Epidermal melanocyte (primary cell): Measurements from ENCODE around the gene CD164.
"Not testable (repeated sequence)": the region's sequence is repeated elsewhere in the genome, so short reads cannot be mapped to it uniquely, and the experiment has no call there.

Experiments used
- DNase-seq: peaks from one replicate; pipeline ENCODE4 v3.0.0; 2011; ENCODE audit warnings: low spot score; ENCODE audit not compliant: insufficient read length

Gene CD164

DNA sequence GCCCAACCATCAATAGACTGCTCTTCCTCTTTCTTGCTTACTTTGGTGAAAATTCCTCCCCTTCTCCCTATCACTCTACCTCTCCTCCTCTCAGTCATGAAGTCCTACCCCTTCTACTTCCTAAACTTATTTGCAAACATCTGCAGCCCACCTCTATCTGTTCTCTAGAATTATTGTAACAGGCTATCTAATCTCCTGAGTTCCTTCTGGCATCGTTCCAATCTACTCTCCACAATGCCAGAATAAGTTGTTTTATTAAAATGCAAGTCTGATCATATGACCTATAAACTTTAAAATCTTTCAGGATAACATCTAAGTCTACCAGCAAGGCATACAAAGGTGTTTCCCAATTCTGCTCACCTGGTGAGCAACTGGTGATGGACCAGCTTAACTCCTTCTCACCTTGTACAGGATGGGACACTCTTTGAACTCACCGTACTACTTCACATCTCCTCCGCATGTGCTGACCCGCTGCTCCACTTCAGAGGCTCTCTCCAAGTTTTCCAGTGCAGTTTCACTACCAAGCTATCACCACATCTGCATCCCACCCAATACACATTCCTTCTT, 7.9 kb downstream of the CD164 start:
- no peak for DNase-seq

DNA sequence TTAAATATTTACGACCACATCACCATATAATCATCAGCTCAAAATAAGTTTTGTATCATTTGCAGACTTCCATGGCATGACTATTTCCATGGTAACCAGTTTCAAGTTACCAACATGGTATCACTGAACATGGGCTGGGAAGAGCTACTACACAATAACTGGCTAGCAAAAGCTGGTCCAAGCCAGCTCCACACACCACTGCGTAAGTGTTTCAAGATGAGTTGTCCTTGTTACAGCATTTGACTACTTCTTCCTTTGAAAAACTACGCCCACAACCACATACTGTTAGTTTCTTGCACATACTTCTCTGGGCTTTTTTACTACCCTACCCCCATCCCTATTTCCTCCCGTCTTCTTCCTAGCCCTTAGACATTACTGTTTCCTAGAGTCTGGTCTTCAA, 8.5 kb downstream of the CD164 start:
- DNase-seq = no peak

DNA sequence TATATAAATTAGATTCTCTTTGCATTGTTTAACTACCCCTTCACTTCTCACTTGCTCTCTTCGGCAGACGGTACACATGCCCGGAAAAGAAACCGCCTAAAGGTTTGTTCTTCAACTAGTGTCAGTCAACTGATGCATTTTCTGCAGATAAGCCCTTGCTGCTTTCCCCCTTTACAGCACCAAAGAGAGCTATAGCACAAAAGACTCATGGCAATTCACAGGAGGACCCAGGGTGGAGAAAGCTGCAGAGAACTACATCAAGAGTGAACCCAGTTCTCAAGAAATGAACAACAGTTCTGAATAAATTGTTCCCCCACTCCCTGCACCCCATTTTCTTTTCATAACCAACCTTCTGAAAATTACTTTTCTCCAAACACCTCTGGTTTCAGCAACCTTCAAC, 8.9 kb downstream of the CD164 start:
- no peak for DNase-seq

DNA sequence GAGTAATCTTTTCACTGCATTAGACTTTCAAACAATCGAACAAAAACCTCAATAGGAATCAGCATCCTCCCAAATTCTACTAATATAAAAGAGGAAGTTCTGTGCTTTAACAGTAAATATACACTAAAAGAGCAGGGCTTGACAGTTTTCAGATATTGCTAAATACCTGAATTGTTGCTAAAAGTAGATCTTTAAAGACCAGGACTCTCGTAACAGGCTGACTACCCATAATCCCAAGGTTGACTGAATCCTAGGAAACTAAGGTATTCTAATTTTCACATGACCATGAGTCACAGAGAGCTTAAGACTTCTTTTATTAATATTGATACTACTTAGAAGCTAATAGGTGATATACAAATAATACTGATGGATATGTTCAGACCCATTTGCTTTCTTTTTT, 10.1 kb downstream of the CD164 start:
- no peak for DNase-seq

DNA sequence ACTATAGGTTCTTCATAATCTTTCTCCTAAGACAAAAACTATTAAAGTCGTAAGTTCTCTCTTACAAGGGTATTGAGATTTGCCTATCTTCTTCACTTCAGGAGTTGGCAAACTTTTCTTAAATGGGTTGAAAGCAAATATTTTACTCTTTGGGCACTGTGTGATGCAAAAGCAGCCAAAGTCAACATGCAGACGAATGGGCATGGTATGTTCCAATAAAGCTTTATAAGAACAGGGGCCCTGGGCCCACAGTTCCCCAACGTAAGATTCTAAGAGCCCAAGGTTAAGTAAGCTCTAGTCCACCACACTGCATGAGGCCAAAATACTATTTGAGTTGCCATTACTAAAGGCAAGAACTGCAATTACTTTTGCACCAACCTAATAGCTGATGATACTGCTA, 11.5 kb downstream of the CD164 start:
- DNase-seq = no peak

DNA sequence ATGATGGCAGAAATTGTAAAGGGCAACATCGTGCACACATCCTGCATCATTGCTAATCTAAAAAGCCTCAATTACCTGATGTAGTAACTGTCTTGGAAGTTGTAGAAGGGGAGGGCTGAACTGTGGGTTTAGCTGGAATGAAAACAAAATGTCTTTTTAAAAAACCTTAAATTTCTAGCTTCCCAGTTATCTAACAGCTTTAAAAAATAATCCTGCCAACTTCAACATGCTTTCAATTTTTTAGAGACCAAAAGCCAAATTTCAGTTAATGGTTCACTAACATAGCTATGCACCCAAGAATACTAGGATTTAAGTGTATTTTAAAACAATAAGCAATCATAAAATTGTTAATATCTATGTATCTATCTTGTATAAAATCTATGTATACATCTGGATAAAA, 11.9 kb downstream of the CD164 start:
- no peak for DNase-seq

DNA sequence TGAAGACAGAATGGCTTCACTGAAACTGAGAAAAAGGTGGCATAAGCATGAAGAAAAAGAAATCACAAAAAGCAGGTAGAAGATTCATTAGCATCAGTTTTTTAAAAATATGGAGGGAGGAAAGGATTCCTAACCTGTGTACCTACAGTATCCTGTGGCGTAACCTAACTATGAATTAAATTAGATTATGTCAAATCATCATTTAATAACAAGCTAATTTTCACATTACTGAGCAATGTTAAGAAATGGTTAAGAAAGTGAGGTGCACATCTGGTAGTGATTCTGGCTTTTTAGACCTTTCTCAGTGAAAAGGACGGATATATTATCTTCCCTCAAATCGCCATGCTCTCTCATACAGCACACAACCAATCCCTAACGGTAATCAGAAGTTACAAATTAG, 12.5 kb downstream of the CD164 start:
- DNase-seq = no peak

DNA sequence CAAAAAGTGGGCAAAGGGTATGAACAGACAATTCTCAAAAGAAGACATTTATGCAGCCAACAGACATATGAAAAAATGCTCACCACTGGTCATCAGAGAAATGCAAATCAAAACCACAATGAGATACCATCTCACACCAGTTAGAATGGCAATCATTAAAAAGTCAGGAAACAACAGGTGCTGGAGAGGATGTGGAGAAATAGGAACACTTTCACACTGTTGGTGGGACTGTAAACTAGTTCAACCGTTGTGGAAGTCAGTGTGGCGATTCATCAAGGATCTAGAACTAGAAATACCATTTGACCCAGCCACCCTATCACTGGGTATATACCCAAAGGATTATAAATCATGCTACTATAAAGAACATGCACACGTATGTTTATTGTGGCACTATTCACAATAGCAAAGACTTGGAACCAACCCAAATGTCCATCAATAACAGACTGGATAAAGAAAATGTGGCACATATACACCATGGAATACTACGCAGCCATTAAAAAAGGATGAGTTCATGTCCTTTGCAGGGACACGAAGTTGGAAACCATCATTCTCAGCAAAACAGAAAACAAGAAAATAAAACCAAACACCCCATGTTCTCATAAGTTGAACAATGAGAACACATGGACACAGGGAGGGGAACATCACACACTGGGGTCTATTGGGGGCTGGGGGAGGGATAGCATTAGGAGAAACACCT, 17.7 kb downstream of the CD164 start:
- DNase-seq = not testable (repeated sequence)

DNA sequence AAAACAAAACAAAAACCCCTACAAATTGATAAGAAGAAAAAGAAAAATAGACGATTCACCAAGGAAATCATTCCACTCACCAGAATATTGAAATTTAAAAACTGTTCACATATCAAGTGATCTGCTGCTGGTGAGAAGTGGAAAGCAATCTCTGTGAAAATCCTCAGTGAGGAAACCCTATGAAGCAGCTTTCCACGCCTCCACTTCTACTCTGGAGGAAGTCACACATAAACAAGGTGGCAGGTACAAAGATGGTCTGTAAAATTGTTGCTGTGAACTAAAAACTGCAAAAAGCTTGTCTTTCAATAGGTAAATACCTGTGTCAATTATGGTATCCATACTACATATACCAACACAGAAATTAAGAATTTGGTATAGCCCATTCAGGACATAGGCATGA, 18.5 kb downstream of the CD164 start:
- DNase-seq = no peak

DNA sequence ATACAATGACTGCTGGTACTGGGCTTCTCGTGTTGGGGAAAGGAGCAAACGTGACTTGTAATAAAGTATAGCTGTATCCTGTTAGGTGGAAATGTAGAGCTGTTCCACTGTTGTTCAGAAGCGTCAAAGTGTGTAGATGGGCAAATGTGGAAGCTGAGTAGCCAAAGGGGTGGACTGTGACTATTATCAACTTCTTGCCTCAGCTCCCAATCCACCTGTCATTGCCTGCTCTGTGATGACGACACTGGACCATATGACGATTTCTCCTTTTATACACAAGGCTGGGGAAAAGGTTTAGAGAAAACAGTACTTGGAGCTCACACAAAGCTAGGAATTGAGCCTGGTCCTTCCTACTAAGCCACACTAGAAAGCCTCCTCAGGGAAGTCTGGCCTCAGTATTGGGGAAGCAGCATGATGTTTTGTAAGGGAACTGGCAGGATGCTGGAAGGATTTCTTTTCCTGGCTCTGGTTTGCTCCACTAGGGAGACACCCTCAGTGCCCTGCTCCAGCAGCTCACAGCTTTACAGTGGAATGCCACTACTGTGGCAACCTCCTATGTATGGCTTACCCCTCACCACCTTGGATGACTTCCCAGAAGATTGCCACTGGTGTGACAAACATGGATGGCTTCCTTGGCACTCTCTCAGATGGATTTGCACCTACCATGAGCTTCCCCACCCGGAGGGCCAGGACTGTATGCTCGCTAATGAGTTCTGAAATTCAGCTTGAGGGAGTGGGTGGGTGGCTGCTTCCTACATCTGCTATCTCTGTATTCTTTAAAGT, 20.0 kb downstream of the CD164 start:
- DNase-seq = no peak

DNA sequence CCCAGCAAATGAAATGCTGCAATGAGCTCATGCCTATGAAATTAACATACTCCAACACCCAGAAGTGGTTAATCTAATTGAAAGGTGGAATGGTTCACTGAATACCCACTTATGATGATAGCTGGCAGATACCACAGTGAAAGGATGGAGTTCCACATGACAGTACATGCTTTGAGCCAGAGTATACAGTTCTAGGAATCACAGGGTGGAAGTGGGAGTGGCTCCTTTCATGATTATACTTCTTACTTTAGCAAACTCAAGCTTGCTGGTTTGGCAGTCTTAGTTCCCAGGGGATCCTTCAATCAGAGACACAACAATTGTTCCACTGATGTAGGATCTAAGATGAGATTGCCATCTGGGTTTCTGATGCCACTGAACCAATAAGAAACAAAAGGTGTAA, 21.5 kb downstream of the CD164 start:
- DNase-seq = no peak

DNA sequence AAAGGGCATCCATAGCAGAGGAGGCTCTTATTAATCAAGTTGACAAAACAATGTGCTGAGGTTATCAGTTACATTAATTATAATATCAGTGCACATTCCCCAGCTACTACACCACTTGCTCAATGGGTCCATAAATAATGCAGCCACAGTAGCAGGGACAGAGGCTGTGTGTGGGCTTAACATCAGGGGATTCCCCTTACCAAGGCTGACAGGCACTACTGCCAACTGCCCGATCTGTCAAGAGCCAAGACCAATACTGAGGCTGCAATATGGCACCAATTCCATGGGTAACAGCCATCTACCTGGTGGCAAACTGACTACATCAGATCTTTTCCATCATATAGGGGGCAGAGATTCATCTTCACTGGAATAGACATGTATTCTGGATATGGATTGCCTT, 22.0 kb downstream of the CD164 start:
- DNase-seq = no peak

DNA sequence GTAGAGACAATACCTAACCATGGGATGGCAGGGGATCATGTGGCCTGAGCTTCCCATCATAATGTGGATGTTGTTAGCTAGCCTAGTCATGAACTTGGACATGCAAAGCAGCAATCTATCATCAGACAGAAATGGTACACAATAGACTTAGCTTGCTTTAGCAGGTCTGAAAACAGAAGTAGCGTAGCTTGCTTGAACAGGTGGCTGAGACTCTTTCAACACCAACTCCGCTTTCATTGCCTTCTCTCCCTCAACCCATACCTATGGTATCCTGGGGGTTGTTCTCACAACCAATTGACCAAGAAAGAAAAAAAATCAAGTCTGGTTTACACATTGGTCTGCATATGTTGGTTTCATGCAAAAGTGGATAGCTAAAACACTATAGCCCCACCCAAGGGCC, 23.0 kb downstream of the CD164 start:
- no peak for DNase-seq

DNA sequence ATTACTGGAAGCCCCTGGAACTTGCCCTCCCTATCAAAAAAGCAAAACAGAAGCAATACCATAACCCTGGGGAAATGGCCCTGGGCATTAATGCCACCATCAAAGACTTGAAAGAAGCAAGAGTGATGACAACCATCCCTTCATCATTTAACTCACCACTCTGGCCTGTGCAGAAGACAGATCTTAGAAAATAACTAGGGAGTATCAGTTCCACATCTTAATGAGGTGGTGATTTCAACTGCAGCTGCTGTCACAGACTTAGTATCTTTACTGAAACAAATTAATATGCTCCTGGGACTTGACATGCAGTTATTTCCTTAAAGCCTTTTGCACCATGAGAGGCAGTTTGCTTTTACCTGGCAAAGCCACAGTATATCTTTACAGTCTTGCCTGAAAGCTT, 24.1 kb downstream of the CD164 start:
- DNase-seq = no peak

DNA sequence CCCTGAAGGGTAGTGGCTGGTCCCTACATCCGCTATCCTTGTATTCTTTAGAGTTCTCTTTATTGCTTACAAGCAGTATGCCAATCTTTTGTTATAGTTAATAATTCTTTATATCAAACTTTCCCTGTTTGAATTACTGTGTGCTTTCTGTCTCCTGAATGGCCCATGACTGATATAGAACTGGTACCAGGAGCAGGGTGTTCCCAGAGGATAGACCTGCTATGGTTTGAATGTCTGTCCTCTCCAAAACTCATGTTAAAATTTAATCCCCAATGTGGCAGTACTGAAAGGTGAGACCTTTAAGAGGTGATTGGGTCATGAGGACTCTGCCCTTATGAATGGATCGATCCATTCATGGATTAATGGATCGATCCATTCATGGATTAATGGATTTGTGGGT, 26.0 kb downstream of the CD164 start:
- no peak for DNase-seq

DNA sequence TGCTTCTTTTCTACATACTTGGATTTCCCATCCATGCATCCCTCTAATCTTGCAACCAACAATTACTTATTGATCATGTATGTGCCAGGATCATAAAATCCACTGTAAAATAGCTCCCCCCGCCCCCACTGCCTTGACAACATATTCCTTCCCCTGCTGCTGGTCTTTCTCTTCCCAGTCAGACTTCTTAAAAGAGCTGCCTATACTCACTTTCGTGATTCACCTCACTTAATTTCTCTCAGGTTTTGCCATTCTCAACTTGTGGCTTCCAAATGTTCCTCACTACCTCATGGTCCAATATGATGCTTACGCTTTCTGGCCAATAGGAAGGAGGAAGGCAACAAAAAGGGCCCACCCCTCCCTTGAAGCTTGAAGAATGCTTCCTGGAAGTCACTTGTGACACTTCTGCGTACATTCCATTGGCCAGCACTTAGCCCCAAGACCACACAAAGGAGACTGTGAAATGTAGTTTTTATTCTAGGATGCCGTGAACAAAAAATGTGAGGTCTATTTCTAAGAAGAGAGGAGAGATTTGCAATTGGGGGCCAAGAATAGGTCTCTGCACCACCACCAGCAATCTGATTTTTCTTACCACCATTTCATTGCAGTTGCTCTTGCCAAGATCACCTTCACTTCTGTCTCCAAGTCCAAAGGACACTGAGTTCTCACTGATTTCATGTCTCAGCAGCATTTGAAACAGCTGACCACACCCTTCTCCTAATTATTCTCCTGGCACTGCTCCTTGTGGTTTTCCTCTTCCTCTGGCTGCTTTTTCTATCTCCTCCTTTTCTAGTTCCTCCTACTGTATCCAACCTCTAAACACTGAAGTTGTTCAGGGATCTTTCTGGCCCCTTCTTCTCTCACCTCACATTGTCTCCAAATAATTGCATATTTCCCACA, 30.8 kb downstream of the CD164 start:
- no peak for DNase-seq

DNA sequence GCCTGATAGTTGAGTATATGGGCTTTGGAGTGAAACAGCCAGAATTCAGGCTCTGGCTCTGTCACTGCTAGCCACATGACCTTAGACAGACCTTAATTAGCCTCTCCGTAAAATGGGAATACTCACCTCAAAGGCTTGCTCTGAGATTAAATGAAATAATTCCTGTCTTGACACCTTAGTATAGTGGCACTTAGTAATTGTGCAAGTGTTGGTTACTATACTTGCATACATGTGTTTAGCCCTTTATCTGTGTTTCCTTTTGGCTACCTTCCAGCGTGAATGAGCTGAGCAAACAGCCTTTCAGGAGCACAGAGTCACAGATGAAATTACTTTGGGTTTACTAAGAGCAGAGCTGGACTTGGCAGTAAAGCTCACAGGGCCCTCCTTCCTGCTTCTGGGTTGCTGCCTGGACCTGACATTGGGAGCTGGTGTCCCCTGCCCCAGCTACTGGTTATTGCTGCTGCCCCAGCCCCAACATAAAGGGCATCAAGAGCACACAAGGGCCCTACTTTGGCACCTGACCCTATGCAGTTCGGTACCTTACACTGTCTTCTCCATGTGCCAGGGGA, 32.8 kb downstream of the CD164 start:
- no peak for DNase-seq

DNA sequence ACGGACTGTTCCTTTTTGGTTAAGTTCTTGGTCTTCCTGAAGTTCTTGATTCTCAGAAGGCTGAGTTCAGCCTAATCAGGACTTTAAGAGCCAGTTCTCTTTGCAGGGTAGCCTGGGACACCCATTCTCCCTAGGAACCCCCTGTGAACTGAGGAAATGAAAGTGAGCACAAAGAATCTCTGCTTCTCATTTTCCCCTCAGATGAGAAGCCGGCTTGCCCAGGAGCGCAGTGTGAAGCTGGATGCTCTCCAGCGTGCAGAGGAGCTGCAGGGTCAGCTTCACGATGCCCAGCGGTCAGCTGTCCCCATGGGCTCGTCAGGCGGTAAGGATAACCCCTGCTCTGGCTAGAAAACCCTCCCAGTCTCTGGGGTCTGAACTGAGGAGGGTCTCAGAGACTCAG, 34.0 kb downstream of the CD164 start:
- no peak for DNase-seq

DNA sequence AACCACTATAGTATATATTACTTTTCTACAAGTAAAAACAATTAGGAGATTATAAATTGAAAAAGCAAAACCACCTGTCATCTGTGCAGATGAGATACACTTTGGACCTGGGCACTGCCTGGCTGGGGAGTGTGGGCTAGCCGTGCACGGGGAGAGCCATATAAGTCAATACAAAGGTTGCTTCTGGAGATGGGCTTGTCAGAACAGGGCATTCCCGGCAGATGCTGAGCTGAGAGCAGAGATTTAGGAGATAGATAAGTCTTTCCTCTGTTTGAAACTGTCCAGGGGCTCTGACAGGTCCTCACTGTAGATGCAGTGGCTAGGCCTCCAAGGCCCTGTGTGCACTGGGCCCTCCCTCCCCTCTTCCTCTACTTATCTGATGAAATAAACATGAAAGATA, 34.5 kb downstream of the CD164 start:
- no peak for DNase-seq

DNA sequence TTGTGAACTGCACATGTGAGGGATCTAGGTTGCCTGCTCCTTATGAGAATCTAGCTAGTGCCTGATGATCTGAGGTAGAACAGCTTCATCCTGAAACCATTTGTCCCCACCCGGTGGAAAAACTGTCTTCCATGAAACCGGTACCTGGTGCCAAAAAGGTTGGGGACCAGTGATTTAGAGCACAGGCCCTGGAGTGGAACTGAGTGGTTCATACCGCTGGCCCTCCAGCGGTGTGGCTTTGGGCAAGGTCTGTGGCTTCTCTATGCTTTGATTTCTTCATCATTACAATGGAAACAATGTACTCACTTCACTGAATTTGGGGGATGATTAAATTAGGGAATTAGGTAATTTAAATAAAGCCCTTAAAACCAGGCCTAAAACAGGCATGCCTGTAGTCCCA, 36.3 kb downstream of the CD164 start:
- no peak for DNase-seq

DNA sequence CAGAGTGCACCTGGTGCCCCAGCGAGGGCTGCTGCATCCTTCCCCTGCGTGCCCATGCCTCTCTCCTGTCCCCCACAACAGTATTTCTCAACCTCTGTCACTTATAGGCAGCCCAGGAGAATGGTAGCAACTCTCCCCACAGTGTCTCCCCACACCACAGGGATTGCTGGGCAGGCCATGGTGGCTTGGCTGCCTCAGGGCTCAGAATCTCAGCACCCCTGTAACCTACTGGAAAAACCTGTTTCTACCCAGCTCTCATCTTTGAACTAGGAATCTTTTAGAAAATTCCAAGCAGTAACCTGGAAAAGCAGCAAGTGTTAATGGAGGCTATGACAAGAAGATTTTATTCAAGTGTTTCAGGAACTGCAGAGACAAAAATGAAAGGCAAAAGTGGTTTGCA, 38.0 kb downstream of the CD164 start:
- DNase-seq = no peak

DNA sequence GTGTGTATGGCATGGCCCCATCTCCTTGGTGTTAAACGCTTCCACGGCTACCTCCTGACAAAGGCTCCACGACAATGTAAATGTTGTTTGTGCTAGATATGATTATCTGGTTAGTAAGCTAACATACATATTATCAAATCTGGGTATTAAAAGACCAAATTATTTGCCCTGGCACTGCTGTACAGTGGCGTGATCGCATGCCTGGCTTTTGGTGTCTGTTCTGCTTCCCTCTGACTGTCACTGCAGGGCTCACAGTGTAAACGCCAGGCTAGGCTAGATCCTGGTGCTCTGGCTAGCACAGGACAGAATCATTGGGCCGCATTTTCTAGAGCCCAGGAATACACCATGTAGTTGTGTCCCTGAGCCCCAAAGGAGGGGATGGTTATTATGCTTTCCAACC, 38.7 kb downstream of the CD164 start:
- no peak for DNase-seq
